Anterior cingulate cortex (tissue), 58 donors: ENCODE data around the gene HYAL3.
"Not testable (repeated sequence)": the region's sequence is repeated elsewhere in the genome, so short reads cannot be mapped to it uniquely, and the experiment has no call there.

Source experiments
- DNase-seq, 58 donors: peaks; one replicate each; lab custom pipeline; 2025; lab: John Stamatoyannopoulos, UW

Gene HYAL3

DNA sequence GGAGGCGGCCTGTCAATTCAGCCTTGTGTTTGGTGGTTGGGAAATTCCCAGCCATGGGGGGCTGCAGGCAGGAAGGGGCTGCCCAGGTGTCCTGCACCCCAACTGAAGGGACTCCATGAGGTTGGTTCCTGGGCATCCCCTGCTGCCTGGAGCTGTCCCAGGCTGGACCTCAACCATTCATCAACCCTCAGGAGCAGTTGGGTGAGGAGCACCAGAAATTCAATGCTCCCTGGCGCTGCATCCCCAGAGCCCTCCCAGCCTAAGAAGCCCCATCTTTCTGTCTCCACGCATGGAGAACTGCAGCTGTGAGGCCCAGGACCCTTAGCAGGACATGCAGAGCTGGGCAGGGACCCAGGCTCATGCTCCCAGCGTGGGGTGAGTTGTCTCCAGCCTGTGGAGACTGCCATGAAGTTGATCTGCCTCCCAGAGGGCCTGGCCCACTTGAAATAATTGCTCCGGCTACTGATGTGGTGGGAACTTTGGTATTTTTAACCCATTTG, 38.2 kb downstream of the HYAL3 start:
- peak in 8 of 58 donors; percentile 36 to 78 (median 60) for DNase-seq

- peak; percentile 62 to 97 (median 92) for DNase-seq
Observed at GRCh38 chr3:50260027-50260941, 38.9 kb downstream of the HYAL3 start.

- DNase-seq, result no peak
Observed at GRCh38 chr3:50259432-50260026, 39.7 kb downstream of the HYAL3 start.

DNA sequence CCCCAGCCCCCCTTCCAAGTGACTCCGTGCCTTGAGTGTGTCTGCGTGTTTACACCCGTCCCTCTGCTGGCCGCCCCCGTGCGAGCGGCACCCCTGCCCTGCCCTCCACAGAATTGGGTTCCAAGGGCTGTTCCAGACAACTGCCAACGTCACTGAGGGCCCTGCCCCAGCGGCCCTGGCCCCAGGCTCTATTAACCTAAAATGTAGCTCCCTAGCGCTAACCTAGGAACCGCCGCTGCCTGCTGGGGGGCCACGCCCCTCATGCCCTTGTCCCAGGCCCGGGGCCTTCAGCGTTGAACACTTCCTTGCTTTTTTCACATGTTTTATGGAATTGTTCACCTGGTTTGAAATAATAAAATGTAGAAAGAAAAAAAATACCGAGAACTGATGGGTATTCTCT, 40.2 kb downstream of the HYAL3 start:
- peak in 1 of 58 donors; percentile 34 for DNase-seq

DNA sequence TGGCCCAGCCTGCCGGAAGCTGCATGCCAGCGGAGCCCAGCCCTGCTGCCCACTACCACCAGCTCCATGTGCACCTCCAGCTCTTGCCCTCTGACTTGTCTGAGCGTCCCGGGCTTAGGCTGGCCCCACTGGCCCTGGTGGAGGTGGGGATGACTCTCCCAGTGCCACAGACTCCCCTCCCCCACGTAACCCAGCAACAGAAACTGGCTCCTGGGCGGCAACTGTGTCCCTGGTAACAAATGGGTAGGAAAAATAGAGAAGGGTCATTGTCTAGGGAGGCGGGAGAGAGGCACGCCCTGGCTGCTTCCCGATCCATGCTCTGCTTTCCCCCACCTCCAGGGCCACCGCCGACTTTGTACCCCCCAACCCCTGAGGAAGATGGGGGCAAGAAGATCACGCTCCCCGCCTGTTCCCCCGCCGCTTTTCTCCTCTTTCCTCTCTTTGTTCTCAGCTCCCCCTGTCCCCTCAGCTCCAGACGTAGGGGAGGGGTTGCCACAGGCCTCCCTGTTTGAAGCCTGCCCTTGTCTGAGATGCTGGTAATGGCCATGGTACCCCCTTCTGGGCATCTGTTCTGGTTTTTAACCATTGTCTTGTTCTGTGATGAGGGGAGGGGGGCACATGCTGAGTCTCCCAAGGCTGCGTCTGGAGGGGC, 41.0 kb downstream of the HYAL3 start:
- peak in 6 of 58 donors; percentile 22 to 41 (median 38) for DNase-seq

DNA sequence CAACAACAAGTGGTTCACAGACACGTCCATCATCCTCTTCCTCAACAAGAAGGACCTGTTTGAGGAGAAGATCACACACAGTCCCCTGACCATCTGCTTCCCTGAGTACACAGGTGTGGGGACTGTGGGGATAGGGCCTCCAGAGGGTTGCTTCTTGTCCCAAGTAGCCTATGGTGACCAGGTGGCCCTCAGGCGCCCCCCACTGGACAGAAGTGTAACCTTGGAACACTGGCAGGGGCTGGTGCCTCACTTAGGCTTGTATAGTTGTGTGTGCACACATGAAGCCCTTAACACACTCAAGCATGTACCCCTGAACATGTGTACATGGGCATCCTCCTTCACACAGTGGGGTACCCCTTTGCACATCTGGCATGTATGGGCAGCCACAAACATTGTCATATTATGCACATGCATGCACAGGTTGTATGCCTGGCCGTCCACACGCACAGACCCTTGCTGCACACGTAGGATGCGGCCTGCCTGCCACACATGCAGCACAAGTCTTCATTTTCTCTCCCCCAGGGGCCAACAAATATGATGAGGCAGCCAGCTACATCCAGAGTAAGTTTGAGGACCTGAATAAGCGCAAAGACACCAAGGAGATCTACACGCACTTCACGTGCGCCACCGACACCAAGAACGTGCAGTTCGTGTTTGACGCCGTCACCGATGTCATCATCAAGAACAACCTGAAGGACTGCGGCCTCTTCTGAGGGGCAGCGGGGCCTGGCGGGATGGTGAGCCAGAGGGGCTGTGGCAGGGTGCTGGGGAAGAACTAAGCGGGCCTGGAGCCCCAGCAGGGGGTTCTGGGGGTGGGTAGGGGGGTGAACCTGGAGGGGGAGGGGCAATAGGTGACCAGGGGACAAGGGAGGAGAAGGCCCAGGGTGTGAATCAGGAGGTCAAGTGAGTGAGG, 42.0 kb downstream of the HYAL3 start:
- peak in 6 of 58 donors; percentile 11 to 38 (median 28) for DNase-seq

GRCh38 chr3:50255251-50255615, 44.0 kb downstream of the HYAL3 start:
- DNase-seq, result no peak

DNA sequence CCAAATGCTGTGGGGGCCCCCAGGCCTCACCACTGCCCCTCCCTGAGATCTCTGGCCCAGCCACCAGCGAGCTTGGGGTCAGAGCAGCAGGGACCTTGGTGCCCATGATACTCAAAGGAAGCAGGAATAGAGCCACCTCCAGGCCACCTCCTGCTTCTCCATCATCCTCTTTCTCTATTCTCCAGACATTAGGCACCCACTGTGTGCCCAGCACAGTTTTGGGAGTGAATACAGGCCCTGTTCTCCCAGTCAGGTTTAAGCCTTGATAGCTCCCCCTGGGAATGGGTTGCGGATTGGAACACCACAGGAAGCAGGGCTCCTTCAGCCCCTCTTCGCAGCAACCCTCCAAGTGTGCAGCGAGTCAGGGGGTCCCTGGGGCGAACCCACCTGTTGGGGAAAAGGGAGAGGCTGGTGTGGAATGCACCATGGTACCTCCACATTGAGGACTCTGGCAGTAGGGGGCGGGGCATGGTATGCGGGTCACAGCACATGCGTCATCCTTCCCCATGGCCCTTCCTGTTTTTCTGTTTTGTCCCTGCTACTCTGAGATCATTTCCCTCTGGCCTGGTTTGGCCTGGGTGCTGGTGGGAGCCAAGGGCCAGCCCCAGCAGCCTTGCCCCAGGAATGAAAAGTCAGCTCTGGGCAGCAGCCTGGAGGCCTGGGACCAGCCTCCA, 44.5 kb downstream of the HYAL3 start:
- DNase-seq, result peak in 4 of 58 donors; percentile 15 to 53 (median 30)

GRCh38 chr3:50251220-50251619, 48.0 kb downstream of the HYAL3 start:
- DNase-seq, result peak in 4 of 58 donors; percentile 12 to 26 (median 22)

GRCh38 chr3:50250514-50250913, 48.7 kb downstream of the HYAL3 start:
- DNase-seq, result no peak

DNA sequence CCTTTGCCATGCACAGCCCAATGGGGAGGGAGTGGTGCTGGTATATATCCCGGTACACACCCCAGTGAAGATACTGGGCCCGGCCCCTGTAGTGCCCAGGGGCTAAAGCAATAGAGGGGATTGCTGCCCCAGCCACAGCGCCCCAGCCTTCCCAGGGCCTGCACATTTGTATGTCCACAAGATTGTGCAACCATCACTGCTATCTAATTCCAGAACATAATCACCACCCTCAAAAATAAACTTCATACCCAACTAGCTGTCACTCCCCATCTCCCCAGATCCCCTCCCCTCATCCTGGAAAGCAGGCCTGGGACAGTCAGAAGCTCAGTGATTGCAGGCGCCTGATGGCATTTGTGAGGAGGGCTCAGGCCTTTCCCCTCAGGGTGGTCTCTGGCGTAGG, 49.7 kb downstream of the HYAL3 start:
- DNase-seq, result no peak

GRCh38 chr3:50248387-50248786, 50.8 kb downstream of the HYAL3 start:
- DNase-seq, result no peak

DNA sequence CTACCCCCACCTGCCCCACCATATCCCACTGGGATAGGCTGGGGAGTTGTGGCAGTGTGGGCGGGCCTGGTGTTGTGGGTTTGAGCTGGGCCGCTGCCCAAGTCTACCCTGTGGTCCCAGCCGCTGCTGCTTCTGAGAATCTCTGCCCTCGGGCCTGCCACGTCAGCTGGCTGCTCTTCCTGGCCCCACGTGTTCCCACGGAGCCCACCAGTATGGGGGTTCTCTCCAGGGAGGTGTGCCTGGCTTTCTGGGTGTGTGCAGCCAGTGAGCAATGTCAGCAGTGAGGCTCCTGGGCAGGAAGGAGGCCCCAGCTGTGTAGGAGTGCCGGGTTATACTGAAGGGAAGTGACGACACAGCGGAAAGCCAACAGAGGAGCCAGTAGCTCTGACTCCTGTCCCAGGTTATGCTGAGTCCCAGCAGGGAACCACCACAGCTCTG, 52.7 kb downstream of the HYAL3 start:
- DNase-seq, result peak in 1 of 58 donors; percentile 43

DNA sequence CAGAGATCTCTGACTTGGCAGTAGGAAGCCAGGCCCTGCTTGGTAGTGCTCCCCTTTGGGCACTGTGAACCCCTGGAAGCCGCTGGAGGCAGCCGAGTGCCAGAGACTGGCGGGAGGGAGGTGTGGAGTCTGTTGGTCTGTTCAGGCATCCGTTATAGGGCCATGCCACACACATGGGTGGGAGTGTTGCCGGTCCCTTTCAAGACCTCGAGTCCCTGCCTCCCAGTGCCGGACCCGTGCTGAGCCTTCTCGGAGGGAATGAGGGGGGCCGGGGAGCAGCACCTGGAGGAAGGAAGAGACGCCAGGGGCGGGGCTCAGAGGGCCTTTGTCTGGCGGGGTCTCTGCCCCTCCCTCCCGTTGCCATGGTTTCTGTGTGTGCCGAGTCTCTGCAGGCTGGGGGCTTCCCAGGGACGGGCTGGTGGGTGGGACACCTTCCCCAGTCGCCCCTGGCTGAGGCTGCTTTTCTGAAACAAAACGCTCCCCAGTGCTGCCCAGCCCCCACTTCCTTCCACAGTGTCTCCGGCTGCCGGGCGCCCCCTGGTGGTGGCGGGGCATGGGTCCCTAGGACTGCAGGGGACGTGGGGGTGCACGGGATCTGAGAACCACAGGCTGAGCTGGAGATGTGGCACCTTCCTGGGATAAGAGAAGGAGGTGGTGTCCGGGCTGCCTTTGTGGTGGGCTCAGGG, 53.2 kb downstream of the HYAL3 start:
- peak in 56 of 58 donors; percentile 23 to 94 (median 75) for DNase-seq

DNA sequence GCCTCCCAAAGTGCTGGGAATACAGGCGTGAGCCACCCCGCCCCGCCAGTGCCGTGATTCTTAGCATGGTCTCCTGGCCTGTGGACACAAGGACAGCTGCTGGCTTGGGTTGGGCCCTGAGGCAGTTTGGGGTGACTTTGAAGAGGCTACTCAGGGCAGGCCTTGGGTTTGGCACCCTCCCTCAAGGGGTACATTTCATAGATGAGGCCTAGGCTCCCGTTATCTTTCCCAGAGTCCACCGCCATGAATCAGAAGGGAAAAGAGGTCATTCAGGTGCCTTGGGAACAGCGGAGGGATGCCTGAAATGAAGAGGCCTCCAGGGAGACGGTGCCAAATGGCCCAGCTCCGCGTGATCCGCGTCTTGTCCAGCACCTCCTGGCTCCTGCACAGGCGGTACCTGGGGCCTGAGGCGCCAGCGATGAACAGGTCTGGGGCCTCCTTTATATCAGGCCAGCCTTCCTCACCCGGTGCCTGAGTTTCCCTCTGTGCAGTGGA, 53.9 kb downstream of the HYAL3 start:
- DNase-seq, result no peak

DNA sequence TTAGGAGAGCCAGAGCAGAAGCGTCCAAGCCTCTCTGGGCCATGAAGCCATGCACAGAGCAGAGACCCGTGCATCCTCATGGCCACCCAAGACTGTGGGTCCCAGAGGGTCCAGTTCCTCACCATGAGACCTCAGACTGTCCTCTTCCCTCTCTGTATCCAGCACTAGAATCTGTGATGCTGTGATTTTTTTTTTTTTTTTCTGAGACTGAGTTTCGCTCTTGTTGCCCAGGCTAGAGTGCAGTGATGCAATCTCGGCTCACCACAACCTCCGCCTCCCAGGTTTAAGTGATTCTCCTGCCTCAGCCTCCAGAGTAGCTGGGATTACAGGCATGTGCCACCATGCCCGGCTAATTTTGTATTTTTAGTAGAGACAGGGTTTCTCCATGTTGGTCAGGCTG, 54.4 kb downstream of the HYAL3 start:
- not testable (repeated sequence) for DNase-seq

GRCh38 chr3:50243543-50243895, 55.7 kb downstream of the HYAL3 start:
- DNase-seq, result no peak

- peak in 22 of 58 donors; percentile 16 to 63 (median 36) for DNase-seq
Observed at GRCh38 chr3:50242851-50243542, 56.2 kb downstream of the HYAL3 start.
